WTC11 (cell line): ENCODE results near the gene KCNK4. TPM values are rescaled to one million over a fixed set of nuclear protein-coding genes. Genes with fewer than 3 reads are reported as not detected.

Experiments used
- ATAC-seq: fragments of 200-7000 bp; cut with Tn5 transposase; 2 replicates; pipeline ENCODE4 v1.10.0; 2021; ENCODE audit warnings: mild to moderate bottlenecking, moderate library complexity
- CTCF ChIA-PET: fragments of 300-600 bp; sonication (Branson Sonifier 250); formaldehyde crosslinking; loops from one replicate; lab custom pipeline; 2021; ENCODE audit warnings: antibody characterized with exemption; lab: Charles Lee
- POLR2A ChIA-PET: fragments of 350-600 bp; sonication (Branson Sonifier 250); formaldehyde crosslinking; loops from one replicate; lab custom pipeline; 2021; ENCODE audit warnings: antibody characterized with exemption; lab: Charles Lee
- DNase-seq: peaks from one replicate; pipeline ENCODE4 v3.0.0; 2021; ENCODE audit warnings: low spot score
- H3K27ac Mint-ChIP-seq: 2 replicates; pipeline ENCODE4 v1.8.0; 2021; ENCODE audit warnings: mixed read lengths
- H3K27me3 Mint-ChIP-seq: 2 replicates; pipeline ENCODE4 v1.8.0; 2021; ENCODE audit warnings: low read depth, mild to moderate bottlenecking, moderate library complexity, mixed read lengths
- H3K36me3 Mint-ChIP-seq: 2 replicates; pipeline ENCODE4 v1.8.0; 2021; ENCODE audit warnings: mixed read lengths
- H3K4me1 Mint-ChIP-seq: 2 replicates; pipeline ENCODE4 v1.8.0; 2022; ENCODE audit warnings: mixed read lengths
- H3K4me3 Mint-ChIP-seq: 2 replicates; pipeline ENCODE4 v1.8.0; 2021; ENCODE audit warnings: mild to moderate bottlenecking, moderate library complexity, mixed read lengths
- H3K9me3 Mint-ChIP-seq: 2 replicates; pipeline ENCODE4 v1.8.0; 2021; ENCODE audit warnings: mixed read lengths
- CBFB ChIP-seq: sonication (generic); formaldehyde crosslinking; IDR thresholded peaks from 2 replicates; pipeline ENCODE4 v1.8.1; 2022; ENCODE audit warnings: mild to moderate bottlenecking, low read depth, missing genetic modification reagents
- GABPB1 ChIP-seq: sonication (generic); formaldehyde crosslinking; IDR thresholded peaks from 2 replicates; pipeline ENCODE4 v1.8.1; 2023; ENCODE audit warnings: mild to moderate bottlenecking, missing genetic modification reagents
- JUN ChIP-seq: sonication (generic); formaldehyde crosslinking; IDR thresholded peaks from 2 replicates; pipeline ENCODE4 v1.8.0; 2023; ENCODE audit warnings: mild to moderate bottlenecking, missing genetic modification reagents
- NFYB ChIP-seq: sonication (generic); formaldehyde crosslinking; conservative IDR thresholded peaks from 2 replicates; pipeline ENCODE4 v1.8.0; 2022; ENCODE audit warnings: low read depth, missing genetic modification reagents
- NR1H2 ChIP-seq: sonication (generic); formaldehyde crosslinking; IDR thresholded peaks from 2 replicates; pipeline ENCODE4 v1.9.0; 2021; ENCODE audit warnings: mild to moderate bottlenecking, moderate library complexity, missing genetic modification reagents
- NR2C2 ChIP-seq: sonication (generic); formaldehyde crosslinking; IDR thresholded peaks from 2 replicates; pipeline ENCODE4 v1.8.0; 2022; ENCODE audit warnings: mild to moderate bottlenecking, missing genetic modification reagents
- RELA ChIP-seq: sonication (generic); formaldehyde crosslinking; IDR thresholded peaks from 2 replicates; pipeline ENCODE4 v1.8.1; 2022; ENCODE audit warnings: missing genetic modification reagents, mild to moderate bottlenecking, borderline replicate concordance
- TCF7 ChIP-seq: sonication (generic); formaldehyde crosslinking; IDR thresholded peaks from 2 replicates; pipeline ENCODE4 v1.8.0; 2022; ENCODE audit warnings: mild to moderate bottlenecking, low read depth, missing genetic modification reagents, moderate library complexity
- ZNF219 ChIP-seq: sonication (generic); formaldehyde crosslinking; IDR thresholded peaks from 2 replicates; pipeline ENCODE4 v1.8.0; 2023; ENCODE audit warnings: missing genetic modification reagents, mild to moderate bottlenecking, borderline replicate concordance
- ZNF423 ChIP-seq: fragments of 250-450 bp; sonication (Bioruptor Pico); IDR thresholded peaks from 2 replicates; pipeline ENCODE4 v2.1.2; 2022; ENCODE audit warnings: mild to moderate bottlenecking, moderate library complexity
- ZNF671 ChIP-seq: fragments of 250-450 bp; sonication (Bioruptor Pico); IDR thresholded peaks from 2 replicates; pipeline ENCODE4 v1.8.0; 2021; ENCODE audit warnings: mild to moderate bottlenecking
- total RNA-seq: library from RNA; stranded (reverse); gene quantifications from 3 replicates; pipeline ENCODE4 v1.2.3, GENCODE V29; 2021
- TF ChIP-seq, protein P1 (sequence below): sonication (generic); formaldehyde crosslinking; IDR thresholded peaks from 2 replicates; pipeline ENCODE4 v1.8.0; 2022; ENCODE audit warnings: missing genetic modification reagents
- TF ChIP-seq, protein P2 (sequence below): fragments of 250-450 bp; sonication (Bioruptor Pico); conservative IDR thresholded peaks from 2 replicates; pipeline ENCODE4 v1.9.0; 2021; ENCODE audit warnings: mild to moderate bottlenecking
- TF ChIP-seq, protein P3 (sequence below): sonication (generic); formaldehyde crosslinking; IDR thresholded peaks from 2 replicates; pipeline ENCODE4 v1.8.1; 2023; ENCODE audit warnings: mild to moderate bottlenecking, moderate library complexity, missing genetic modification reagents
- TF ChIP-seq, protein P4 (sequence below): sonication (generic); formaldehyde crosslinking; IDR thresholded peaks from 2 replicates; pipeline ENCODE4 v1.8.1; 2022; ENCODE audit warnings: low read depth, mild to moderate bottlenecking, moderate library complexity, missing genetic modification reagents, borderline replicate concordance
- TF ChIP-seq, protein P5 (sequence below): fragments of 250-450 bp; sonication (Bioruptor Pico); IDR thresholded peaks from 2 replicates; pipeline ENCODE4 v2.1.2; 2022; ENCODE audit warnings: mild to moderate bottlenecking, moderate library complexity

KCNK4 gene
- total RNA-seq, 1 experiment from 2014 or later = 0.74 TPM

DNA sequence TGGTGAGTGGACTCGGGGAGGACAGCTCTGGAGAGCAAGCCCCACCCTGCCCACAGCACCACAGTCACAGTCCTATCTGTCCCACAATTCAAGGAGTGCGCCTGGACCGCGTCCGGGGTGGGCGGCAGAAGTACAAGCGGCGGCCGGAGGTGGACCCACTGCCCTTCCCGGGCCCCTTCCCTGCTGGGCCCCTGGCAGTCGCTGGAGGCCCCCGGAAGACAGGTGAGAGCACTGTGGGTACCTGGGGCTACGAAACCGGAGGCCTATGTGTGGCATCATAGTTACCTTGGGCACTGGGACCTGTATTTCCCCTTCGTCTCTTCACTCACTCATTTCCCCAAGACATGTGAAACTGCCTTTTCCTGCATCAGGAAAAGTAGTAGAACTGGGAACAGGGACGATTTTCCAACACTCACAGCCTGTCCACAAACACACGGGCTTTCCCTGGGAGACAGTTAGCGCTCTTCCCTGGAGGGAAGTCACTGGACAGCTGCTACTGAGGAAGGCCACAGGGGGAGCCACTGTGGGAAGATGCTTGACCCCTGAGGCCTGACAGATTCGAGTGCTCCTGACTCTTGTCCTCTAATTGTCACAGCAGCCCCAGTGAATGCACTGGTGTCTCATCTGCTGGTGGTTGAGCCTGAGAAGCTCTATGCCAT, 23.2 kb downstream of the KCNK4 start:
- no peak for ATAC-seq
- POLR2A ChIA-PET = interaction anchor here (0.5 kb wide), 1 partner anchor 631 kb away, joined by 3 read pairs; no protein-coding TSS in a partner anchor
- no peak overlapping the region for H3K4me3 Mint-ChIP-seq
- H3K36me3 Mint-ChIP-seq = peaks cover 15% of the 10 kb centered on the region
- TF ChIP-seq ZNF671 (CRISPR knock-in tag) = no peak
- TF ChIP-seq NR1H2 (CRISPR knock-in tag) = no peak
- TF ChIP-seq, protein P1, sequence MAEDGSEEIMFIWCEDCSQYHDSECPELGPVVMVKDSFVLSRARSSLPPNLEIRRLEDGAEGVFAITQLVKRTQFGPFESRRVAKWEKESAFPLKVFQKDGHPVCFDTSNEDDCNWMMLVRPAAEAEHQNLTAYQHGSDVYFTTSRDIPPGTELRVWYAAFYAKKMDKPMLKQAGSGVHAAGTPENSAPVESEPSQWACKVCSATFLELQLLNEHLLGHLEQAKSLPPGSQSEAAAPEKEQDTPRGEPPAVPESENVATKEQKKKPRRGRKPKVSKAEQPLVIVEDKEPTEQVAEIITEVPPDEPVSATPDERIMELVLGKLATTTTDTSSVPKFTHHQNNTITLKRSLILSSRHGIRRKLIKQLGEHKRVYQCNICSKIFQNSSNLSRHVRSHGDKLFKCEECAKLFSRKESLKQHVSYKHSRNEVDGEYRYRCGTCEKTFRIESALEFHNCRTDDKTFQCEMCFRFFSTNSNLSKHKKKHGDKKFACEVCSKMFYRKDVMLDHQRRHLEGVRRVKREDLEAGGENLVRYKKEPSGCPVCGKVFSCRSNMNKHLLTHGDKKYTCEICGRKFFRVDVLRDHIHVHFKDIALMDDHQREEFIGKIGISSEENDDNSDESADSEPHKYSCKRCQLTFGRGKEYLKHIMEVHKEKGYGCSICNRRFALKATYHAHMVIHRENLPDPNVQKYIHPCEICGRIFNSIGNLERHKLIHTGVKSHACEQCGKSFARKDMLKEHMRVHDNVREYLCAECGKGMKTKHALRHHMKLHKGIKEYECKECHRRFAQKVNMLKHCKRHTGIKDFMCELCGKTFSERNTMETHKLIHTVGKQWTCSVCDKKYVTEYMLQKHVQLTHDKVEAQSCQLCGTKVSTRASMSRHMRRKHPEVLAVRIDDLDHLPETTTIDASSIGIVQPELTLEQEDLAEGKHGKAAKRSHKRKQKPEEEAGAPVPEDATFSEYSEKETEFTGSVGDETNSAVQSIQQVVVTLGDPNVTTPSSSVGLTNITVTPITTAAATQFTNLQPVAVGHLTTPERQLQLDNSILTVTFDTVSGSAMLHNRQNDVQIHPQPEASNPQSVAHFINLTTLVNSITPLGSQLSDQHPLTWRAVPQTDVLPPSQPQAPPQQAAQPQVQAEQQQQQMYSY = no peak
- no peak for TF ChIP-seq NFYB (CRISPR knock-in tag)
- TF ChIP-seq, protein P2, sequence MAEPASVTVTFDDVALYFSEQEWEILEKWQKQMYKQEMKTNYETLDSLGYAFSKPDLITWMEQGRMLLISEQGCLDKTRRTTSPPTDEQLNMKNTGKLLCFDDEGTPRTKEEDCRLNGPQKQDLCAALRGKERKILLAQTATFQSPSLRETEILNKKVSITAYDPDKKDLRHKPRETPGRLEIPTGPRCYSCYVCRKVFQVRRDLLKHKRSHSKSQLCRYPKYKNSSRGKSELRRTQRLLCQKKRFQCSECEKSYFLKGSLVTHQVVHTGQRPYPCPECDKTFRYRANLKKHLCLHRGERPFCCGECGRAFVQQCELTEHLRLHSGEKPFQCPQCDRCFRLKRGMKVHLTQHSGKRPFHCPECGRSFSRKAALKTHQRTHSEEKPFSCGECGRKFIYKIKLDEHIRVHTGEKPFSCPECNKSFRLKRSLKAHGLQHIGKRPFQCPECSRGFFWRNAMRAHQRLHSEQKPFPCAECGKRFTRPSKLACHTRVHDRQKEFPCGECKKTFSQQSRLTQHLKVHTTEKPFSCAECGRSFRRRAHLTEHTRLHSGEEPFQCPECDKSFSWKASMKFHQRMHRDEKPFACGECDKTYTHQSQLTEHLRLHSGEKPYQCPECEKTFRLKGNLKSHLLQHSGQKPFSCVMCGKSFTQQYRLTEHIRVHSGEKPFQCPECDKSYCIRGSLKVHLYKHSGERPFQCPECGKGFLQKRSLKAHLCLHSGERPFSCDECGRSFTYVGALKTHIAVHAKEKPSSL (CRISPR knock-in tag) = no peak
- TF ChIP-seq TCF7 = no peak
- no peak for TF ChIP-seq ZNF423 (CRISPR knock-in tag)
- TF ChIP-seq, protein P3, sequence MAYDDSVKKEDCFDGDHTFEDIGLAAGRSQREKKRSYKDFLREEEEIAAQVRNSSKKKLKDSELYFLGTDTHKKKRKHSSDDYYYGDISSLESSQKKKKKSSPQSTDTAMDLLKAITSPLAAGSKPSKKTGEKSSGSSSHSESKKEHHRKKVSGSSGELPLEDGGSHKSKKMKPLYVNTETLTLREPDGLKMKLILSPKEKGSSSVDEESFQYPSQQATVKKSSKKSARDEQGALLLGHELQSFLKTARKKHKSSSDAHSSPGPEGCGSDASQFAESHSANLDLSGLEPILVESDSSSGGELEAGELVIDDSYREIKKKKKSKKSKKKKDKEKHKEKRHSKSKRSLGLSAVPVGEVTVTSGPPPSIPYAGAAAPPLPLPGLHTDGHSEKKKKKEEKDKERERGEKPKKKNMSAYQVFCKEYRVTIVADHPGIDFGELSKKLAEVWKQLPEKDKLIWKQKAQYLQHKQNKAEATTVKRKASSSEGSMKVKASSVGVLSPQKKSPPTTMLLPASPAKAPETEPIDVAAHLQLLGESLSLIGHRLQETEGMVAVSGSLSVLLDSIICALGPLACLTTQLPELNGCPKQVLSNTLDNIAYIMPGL (CRISPR knock-in tag) = no peak
- no peak for TF ChIP-seq JUN (CRISPR knock-in tag)
- no peak for TF ChIP-seq CBFB (CRISPR knock-in tag)
- TF ChIP-seq NR2C2 (CRISPR knock-in tag) = no peak
- TF ChIP-seq, protein P4, sequence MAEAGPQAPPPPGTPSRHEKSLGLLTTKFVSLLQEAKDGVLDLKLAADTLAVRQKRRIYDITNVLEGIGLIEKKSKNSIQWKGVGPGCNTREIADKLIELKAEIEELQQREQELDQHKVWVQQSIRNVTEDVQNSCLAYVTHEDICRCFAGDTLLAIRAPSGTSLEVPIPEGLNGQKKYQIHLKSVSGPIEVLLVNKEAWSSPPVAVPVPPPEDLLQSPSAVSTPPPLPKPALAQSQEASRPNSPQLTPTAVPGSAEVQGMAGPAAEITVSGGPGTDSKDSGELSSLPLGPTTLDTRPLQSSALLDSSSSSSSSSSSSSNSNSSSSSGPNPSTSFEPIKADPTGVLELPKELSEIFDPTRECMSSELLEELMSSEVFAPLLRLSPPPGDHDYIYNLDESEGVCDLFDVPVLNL (CRISPR knock-in tag) = no peak
- no peak for TF ChIP-seq GABPB1 (CRISPR knock-in tag)
- TF ChIP-seq RELA (CRISPR knock-in tag) = no peak
- TF ChIP-seq ZNF219 (CRISPR knock-in tag) = no peak
- TF ChIP-seq, protein P5, sequence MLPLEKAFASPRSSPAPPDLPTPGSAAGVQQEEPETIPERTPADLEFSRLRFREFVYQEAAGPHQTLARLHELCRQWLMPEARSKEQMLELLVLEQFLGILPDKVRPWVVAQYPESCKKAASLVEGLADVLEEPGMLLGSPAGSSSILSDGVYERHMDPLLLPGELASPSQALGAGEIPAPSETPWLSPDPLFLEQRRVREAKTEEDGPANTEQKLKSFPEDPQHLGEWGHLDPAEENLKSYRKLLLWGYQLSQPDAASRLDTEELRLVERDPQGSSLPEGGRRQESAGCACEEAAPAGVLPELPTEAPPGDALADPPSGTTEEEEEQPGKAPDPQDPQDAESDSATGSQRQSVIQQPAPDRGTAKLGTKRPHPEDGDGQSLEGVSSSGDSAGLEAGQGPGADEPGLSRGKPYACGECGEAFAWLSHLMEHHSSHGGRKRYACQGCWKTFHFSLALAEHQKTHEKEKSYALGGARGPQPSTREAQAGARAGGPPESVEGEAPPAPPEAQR = no peak
- TF ChIP-seq, all 79 proteins: peak for 0
- H3K27ac Mint-ChIP-seq = peak overlapping the region; percentile 88
- no peaks in the 10 kb centered on the region for H3K9me3 Mint-ChIP-seq
- no peak for DNase-seq
- peaks cover 15% of the 10 kb centered on the region for H3K4me1 Mint-ChIP-seq
- H3K27me3 Mint-ChIP-seq = no peaks in the 10 kb centered on the region
- CTCF ChIA-PET = interaction anchor here (0.9 to 4.9 kb wide), 5 partner anchors 17 to 41 kb away, joined by 3 to 37 read pairs (median 4); no protein-coding TSS in a partner anchor
